K562 (cell line): Measurements from ENCODE around the gene ITPR2. TPM values are rescaled to one million over a fixed set of nuclear protein-coding genes. Genes with fewer than 3 reads are reported as not detected.
A peak's percentile ranks its signal among the peaks of the same experiment; 100 is the strongest.

Experiments used
- ATF7 ChIP-seq: fragments of 450-650 bp; IDR thresholded peaks from 2 replicates; pipeline ENCODE4 v1.7.1; 2014; ENCODE audit warnings: mild to moderate bottlenecking, moderate library complexity
- CC2D1A ChIP-seq: fragments of 450-650 bp; IDR thresholded peaks from 2 replicates; pipeline ENCODE4 v1.6.1; 2017; ENCODE audit warnings: mild to moderate bottlenecking
- ESRRA ChIP-seq: fragments of 450-650 bp; IDR thresholded peaks from 2 replicates; pipeline ENCODE4 v1.6.1; 2014; ENCODE audit warnings: low read depth, mild to moderate bottlenecking, moderate library complexity, borderline replicate concordance
- FOXM1 ChIP-seq, 2 experiments: fragments of 450-650 bp in 1 of 2; sonication (generic) in 1 of 2; formaldehyde crosslinking in 1 of 2; IDR thresholded peaks; 2 replicates each; pipeline versions ENCODE4 v1.6.1 to v1.9.0; 2017 to 2022; ENCODE audit warnings: low read depth in 2 of 2, mild to moderate bottlenecking in 2 of 2, missing genetic modification reagents in 1 of 2, moderate library complexity in 1 of 2
- HDAC8 ChIP-seq: fragments of 450-650 bp; IDR thresholded peaks from 2 replicates; pipeline ENCODE4 v1.6.1; 2016; ENCODE audit warnings: mild to moderate bottlenecking, missing genetic modification characterization, moderate library complexity, missing compliant biosample characterization
- MTA1 ChIP-seq: fragments of 450-650 bp; IDR thresholded peaks from 2 replicates; pipeline ENCODE4 v1.6.1; 2017; ENCODE audit warnings: borderline replicate concordance
- PHB2 ChIP-seq: fragments of 450-650 bp; IDR thresholded peaks from 2 replicates; pipeline ENCODE4 v1.6.1; 2017; ENCODE audit warnings: low read depth
- POU5F1 ChIP-seq: fragments of 150-350 bp; IDR thresholded peaks from 2 replicates; pipeline ENCODE4 v1.6.1; 2014; ENCODE audit warnings: borderline replicate concordance, low read length, low read depth, mild to moderate bottlenecking; ENCODE audit not compliant: partially characterized antibody
- TCF3 ChIP-seq: sonication (generic); formaldehyde crosslinking; IDR thresholded peaks from 2 replicates; pipeline ENCODE4 v1.4.0; 2020; ENCODE audit warnings: mild to moderate bottlenecking, missing genetic modification reagents
- TEAD4 ChIP-seq, 2 experiments: sonication (generic) in 1 of 2; formaldehyde crosslinking in 1 of 2; IDR thresholded peaks; 2 replicates each; pipeline versions ENCODE4 v1.6.1 to v1.8.0; 2012 to 2022; ENCODE audit warnings: borderline replicate concordance in 1 of 2, inconsistent platforms in 1 of 2, low read length in 1 of 2, mild to moderate bottlenecking in 1 of 2, missing genetic modification reagents in 1 of 2
- TOE1 ChIP-seq, 2 experiments: fragments of 450-650 bp in 1 of 2; sonication (generic) in 1 of 2; formaldehyde crosslinking in 1 of 2; IDR thresholded peaks; 2 replicates each; pipeline versions ENCODE4 v1.7.1 to v1.8.0; 2016 to 2022; ENCODE audit warnings: borderline replicate concordance in 2 of 2, mild to moderate bottlenecking in 2 of 2, antibody characterized with exemption in 1 of 2, inconsistent platforms in 1 of 2, low read depth in 1 of 2, missing genetic modification reagents in 1 of 2, moderate library complexity in 1 of 2
- ZBTB11 ChIP-seq, 3 experiments: fragments of 200-800 bp in 1 of 3; fragments of 250-450 bp in 1 of 3; fragments of 450-650 bp in 1 of 3; sonication (Bioruptor Pico) in 1 of 3; sonication (Bioruptor generic) in 1 of 3; formaldehyde crosslinking in 1 of 3; IDR thresholded peaks; 2 replicates each; pipeline versions ENCODE4 v1.6.1 to v1.8.0; 2016 to 2022; ENCODE audit warnings: mild to moderate bottlenecking in 2 of 3, missing genetic modification characterization in 2 of 3, missing compliant biosample characterization in 1 of 3, moderate library complexity in 1 of 3
- ZFP91 ChIP-seq: sonication (generic); formaldehyde crosslinking; IDR thresholded peaks from 2 replicates; pipeline ENCODE4 v1.8.0; 2022; ENCODE audit warnings: mild to moderate bottlenecking, missing genetic modification reagents
- ZNF175 ChIP-seq: fragments of 200-800 bp; sonication (Bioruptor generic); IDR thresholded peaks from 2 replicates; pipeline ENCODE4 v1.6.1; 2016; ENCODE audit warnings: low read depth, mild to moderate bottlenecking, missing genetic modification characterization, missing compliant biosample characterization
- ZNF316 ChIP-seq: fragments of 450-650 bp; IDR thresholded peaks from 2 replicates; pipeline ENCODE4 v1.6.1; 2016
- ZNF592 ChIP-seq: fragments of 450-650 bp; IDR thresholded peaks from 2 replicates; pipeline ENCODE4 v1.6.1; 2017; ENCODE audit warnings: antibody characterized with exemption, mild to moderate bottlenecking
- polyA plus RNA-seq, 8 experiments: library from polyadenylated mRNA; depleted of rRNA in 4 of 8; stranded (reverse) in 5 of 8; unstranded in 3 of 8; fragments of >200 nt; fragmentation: Nextera tagmentation in 2 of 8; fragmentation: Illumina TruSeq in 1 of 8; extraction: Ambion mirVana in 2 of 8; extraction: Trizol in 1 of 8; gene quantifications; 2 replicates each; pipeline versions ENCODE4 v1.2.1 to v1.2.3, GENCODE V29; 2011 to 2014; ENCODE audit warnings: inconsistent platforms in 1 of 8, missing spikeins in 1 of 8
- total RNA-seq, 7 experiments: library from RNA; depleted of rRNA in 6 of 7; stranded (reverse); fragments of >200 nt in 6 of 7; fragmentation: Illumina TruSeq in 2 of 7; extraction: Trizol in 2 of 7; gene quantifications; 2 replicates each; pipeline versions ENCODE4 v1.2.1 to v1.2.3, GENCODE V29; 2011 to 2021; ENCODE audit warnings: low replicate concordance in 1 of 7

The ITPR2 gene
- total and polyA plus RNA-seq, 9 of the 15 experiments (the other 6 are each of a cell fraction or from before 2014, with no cell fraction given): 0.21 to 3.3 (median 0.95) TPM

GRCh38 chr12:26845984-26846383 is 13.0 kb upstream of the ITPR2 start (continued):
- TF ChIP-seq POU5F1: no peak
- TF ChIP-seq MTA1: no peak
- peak; percentile 98 for TF ChIP-seq TEAD4 (IDR thresholded peaks at IDR 0.05; ENCODE audit: low read length)
- no peak for TF ChIP-seq TEAD4 (CRISPR knock-in tag; IDR thresholded peaks at IDR 0.05; ENCODE audit: borderline replicate concordance)
- no peak for TF ChIP-seq ZNF592
- no peak for TF ChIP-seq ZFP91
- no peak for TF ChIP-seq HDAC8 (tag)
- 0 out of 2 replicates have a peak, but pooled peaks have one; percentile 62 for TF ChIP-seq CC2D1A
- TF ChIP-seq TCF3 (CRISPR knock-in tag): peak; percentile 98
- peak; percentile 93 for TF ChIP-seq FOXM1 (IDR thresholded peaks at IDR 0.05; ENCODE audit: low read depth)
- TF ChIP-seq FOXM1 (CRISPR knock-in tag; IDR thresholded peaks at IDR 0.05; ENCODE audit: low read depth): no peak
- peak; percentile 68; the same call in 1 of the 2 replicates for TF ChIP-seq ZNF175 (CRISPR knock-in tag)
- TF ChIP-seq ZBTB11 (CRISPR knock-in tag; IDR thresholded peaks at IDR 0.05): peak in 1 of 3 experiments; percentile 68; a peak in 2 of 6 replicates
- TF ChIP-seq ZNF316: no peak
- TF ChIP-seq PHB2: peak; percentile 59; the same call in 1 of the 2 replicates
- TF ChIP-seq ESRRA: peak; percentile 80; the same call in 1 of the 2 replicates
- peak; percentile 77 for TF ChIP-seq ATF7
- no peak for TF ChIP-seq TOE1 (IDR thresholded peaks at IDR 0.05; ENCODE audit: borderline replicate concordance)
- no peak for TF ChIP-seq TOE1 (CRISPR knock-in tag; IDR thresholded peaks at IDR 0.05; ENCODE audit: borderline replicate concordance, low read depth)
